HG03066 (cell line): ENCODE data around the gene BAIAP3.
"Not testable (repeated sequence)": the region's sequence is repeated elsewhere in the genome, so short reads cannot be mapped to it uniquely, and the experiment has no call there.

Source experiments
- ATAC-seq: cut with Tn5 transposase; IDR thresholded peaks from one replicate; pipeline ENCODE4 v1.9.1; 2021; ENCODE audit warnings: low read depth; ENCODE audit not compliant: unreplicated experiment

BAIAP3 gene

GRCh38 chr16:1315081-1316032 is 18.1 kb upstream of the BAIAP3 start:
- no peak for ATAC-seq

GRCh38 chr16:1316033-1316405 is 17.4 kb upstream of the BAIAP3 start:
- no peak for ATAC-seq

- no peak for ATAC-seq
These were observed 15.8 kb upstream of the BAIAP3 start for GRCh38 chr16:1317479-1318267.

GRCh38 chr16:1318268-1318545 is 15.2 kb upstream of the BAIAP3 start:
- no peak for ATAC-seq

- no peak for ATAC-seq
These were observed 14.4 kb upstream of the BAIAP3 start for GRCh38 chr16:1319041-1319440.

- no peak for ATAC-seq
These were observed 13.3 kb upstream of the BAIAP3 start for GRCh38 chr16:1320097-1320496.

GRCh38 chr16:1320658-1321240 is 12.7 kb upstream of the BAIAP3 start:
- ATAC-seq, result no peak

- no peak for ATAC-seq
These were observed 11.0 kb upstream of the BAIAP3 start for GRCh38 chr16:1322407-1322806.

GRCh38 chr16:1323296-1324239 is 9.9 kb upstream of the BAIAP3 start:
- no peak for ATAC-seq

GRCh38 chr16:1324286-1324826 is 9.1 kb upstream of the BAIAP3 start:
- ATAC-seq, result no peak

- no peak for ATAC-seq
These were observed 8.2 kb upstream of the BAIAP3 start for GRCh38 chr16:1325261-1325660.

- ATAC-seq, result no peak
These were observed 7.6 kb upstream of the BAIAP3 start for GRCh38 chr16:1325673-1326371.

- ATAC-seq, result no peak
These were observed 7.1 kb upstream of the BAIAP3 start for GRCh38 chr16:1326391-1326790.

- ATAC-seq, result no peak
These were observed 6.4 kb upstream of the BAIAP3 start for GRCh38 chr16:1326946-1327618.

GRCh38 chr16:1327619-1327947 is 5.9 kb upstream of the BAIAP3 start:
- ATAC-seq, result no peak

GRCh38 chr16:1328136-1328535 is 5.3 kb upstream of the BAIAP3 start:
- ATAC-seq, result not testable (repeated sequence)

- not testable (repeated sequence) for ATAC-seq
These were observed 4.5 kb upstream of the BAIAP3 start for GRCh38 chr16:1328961-1329360.

- ATAC-seq, result no peak
These were observed 3.1 kb upstream of the BAIAP3 start for GRCh38 chr16:1330260-1330914.
